SU-DHL-6 (cell line): Measurements from ENCODE around the gene SCRN1.

Experiments
- H2AFZ ChIP-seq: fragments of 200-600 bp; sonication (generic); 2 replicates; pipeline ENCODE4 v1.6.1; 2014; ENCODE audit warnings: low read depth, mild to moderate bottlenecking, moderate library complexity, mixed read lengths, antibody characterized with exemption, low read length; ENCODE audit not compliant: severe bottlenecking
- H3F3A ChIP-seq: fragments of 200-600 bp; shearing (Covaris generic); 2 replicates; pipeline ENCODE4 v1.6.0; 2016; ENCODE audit warnings: antibody characterized with exemption, mild to moderate bottlenecking; ENCODE audit not compliant: insufficient read depth
- H3K27ac ChIP-seq: fragments of 200-600 bp; sonication (generic); 2 replicates; pipeline ENCODE4 v1.5.1; 2016; ENCODE audit warnings: low read depth, mild to moderate bottlenecking, low read length, moderate library complexity, mixed read lengths
- H3K27me3 ChIP-seq: fragments of 200-600 bp; sonication (generic), shearing (Covaris generic); 2 replicates; pipeline ENCODE4 v1.6.0; 2014; ENCODE audit warnings: mild to moderate bottlenecking, low read length
- H3K36me3 ChIP-seq: fragments of 200-600 bp; sonication (generic); 2 replicates; pipeline ENCODE4 v1.6.1; 2014; ENCODE audit warnings: mild to moderate bottlenecking, low read length, mixed read lengths
- H3K4me2 ChIP-seq: fragments of 300-600, 200-600 bp; shearing (Covaris generic), sonication (generic); 2 replicates; pipeline ENCODE4 v1.6.0; 2014; ENCODE audit warnings: low read length, low read depth, mild to moderate bottlenecking; ENCODE audit not compliant: poor library complexity, severe bottlenecking
- H3K4me3 ChIP-seq: fragments of 200-600 bp; sonication (generic); 2 replicates; pipeline ENCODE4 v1.5.1; 2014; ENCODE audit warnings: antibody characterized with exemption, low read length, mild to moderate bottlenecking, mixed read lengths; ENCODE audit not compliant: insufficient read depth, poor library complexity, severe bottlenecking
- H3K79me2 ChIP-seq: fragments of 200-600 bp; sonication (generic); 2 replicates; pipeline ENCODE4 v1.6.1; 2014; ENCODE audit warnings: mild to moderate bottlenecking, low read length, moderate library complexity; ENCODE audit not compliant: insufficient read depth
- H3K9ac ChIP-seq: fragments of 200-600 bp; sonication (generic); 2 replicates; pipeline ENCODE4 v1.7.0; 2014; ENCODE audit warnings: mild to moderate bottlenecking, low read length
- H3K9me2 ChIP-seq: fragments of 200-600 bp; sonication (generic); replicated peaks from 2 replicates; pipeline ENCODE4 v1.6.1; 2014; ENCODE audit warnings: low read length; ENCODE audit not compliant: insufficient read depth
- H3K9me3 ChIP-seq: fragments of 200-600 bp; sonication (generic); 2 replicates; pipeline ENCODE4 v1.6.1; 2014; ENCODE audit warnings: low read length, mixed read lengths; ENCODE audit not compliant: insufficient read depth
- H4K20me1 ChIP-seq: fragments of 200-600 bp; sonication (generic); 2 replicates; pipeline ENCODE4 v1.6.1; 2014; ENCODE audit warnings: low read depth, mild to moderate bottlenecking, antibody characterized with exemption, low read length, moderate library complexity, mixed read lengths
- CTCF ChIP-seq: fragments of 200-600 bp; sonication (generic); IDR thresholded peaks from one replicate; pipeline ENCODE4 v1.5.1; 2017; ENCODE audit warnings: antibody characterized with exemption, mild to moderate bottlenecking, low read length, moderate library complexity; ENCODE audit not compliant: insufficient read depth, poor library complexity, severe bottlenecking
- EZH2phosphoT487 ChIP-seq: fragments of 200-600 bp; sonication (generic), shearing (Covaris generic); conservative IDR thresholded peaks from 2 replicates; pipeline ENCODE4 v1.6.1; 2018; ENCODE audit warnings: mild to moderate bottlenecking, antibody characterized with exemption, low read length, moderate library complexity, mixed read lengths

SCRN1 gene

GRCh38 chr7:29940199-29940598 lies 49.4 kb downstream of the SCRN1 start:
- TF ChIP-seq CTCF (no peak), EZH2phosphoT487 (no peak)
- Histone ChIP-seq H3K9ac (no peak overlapping the region), H3K36me3 (no peaks in the 10 kb centered on the region), H2AFZ (no peak overlapping the region), H3K4me3 (no peak overlapping the region), H3K9me3 (no peaks in the 10 kb centered on the region), H3K9me2 (no peaks in the 10 kb centered on the region), H3F3A (no peaks in the 10 kb centered on the region), H3K4me2 (no peak overlapping the region), H4K20me1 (no peaks in the 10 kb centered on the region), H3K79me2 (no peaks in the 10 kb centered on the region), H3K27me3 (no peaks in the 10 kb centered on the region), H3K27ac (no peak overlapping the region)

- Histone ChIP-seq H3K9me3 (no peaks in the 10 kb centered on the region), H3F3A (no peaks in the 10 kb centered on the region), H3K4me2 (no peak overlapping the region), H4K20me1 (no peaks in the 10 kb centered on the region), H3K36me3 (no peaks in the 10 kb centered on the region), H3K27ac (no peak overlapping the region), H3K9ac (no peak overlapping the region), H3K79me2 (no peaks in the 10 kb centered on the region), H3K9me2 (no peaks in the 10 kb centered on the region), H2AFZ (no peak overlapping the region), H3K27me3 (no peaks in the 10 kb centered on the region), H3K4me3 (no peak overlapping the region)
- TF ChIP-seq EZH2phosphoT487 (no peak), CTCF (no peak)
Observed at GRCh38 chr7:29937132-29937531, 52.5 kb downstream of the SCRN1 start.

GRCh38 chr7:29935111-29935510 lies 54.5 kb downstream of the SCRN1 start:
- Histone ChIP-seq H3K9me3 (no peaks in the 10 kb centered on the region), H3K9me2 (no peaks in the 10 kb centered on the region), H3K27me3 (no peaks in the 10 kb centered on the region), H3K4me3 (no peak overlapping the region), H3K79me2 (no peaks in the 10 kb centered on the region), H3K27ac (no peak overlapping the region), H3F3A (no peaks in the 10 kb centered on the region), H3K9ac (no peak overlapping the region), H3K4me2 (no peak overlapping the region), H2AFZ (no peak overlapping the region), H3K36me3 (no peaks in the 10 kb centered on the region), H4K20me1 (no peaks in the 10 kb centered on the region)
- no peak for TF ChIP-seq CTCF
- no peak for TF ChIP-seq EZH2phosphoT487
